Measurements from ENCODE around the gene SRRM5.

GRCh38 chr19:43569657-43570056, 42.2 kb upstream of the SRRM5 start:
- TF ChIP-seq POLR2A (IDR thresholded peaks at IDR 0.05; ENCODE audit: low read length): no peak
- TF ChIP-seq GATA1 (IDR thresholded peaks at IDR 0.05; ENCODE audit: low read depth, low read length): no peak
